SK-N-SH treated with all-trans-retinoic acid at 6 μM for 48 hours (cell line): Measurements from ENCODE around the gene ZNF444.

Experiments used
- ATAC-seq: fragments of 200-7000 bp; cut with Tn5 transposase; 3 replicates; pipeline ENCODE4 v1.9.1; 2020; ENCODE audit warnings: mild to moderate bottlenecking, moderate library complexity
- ARNTL ChIP-seq: fragments of 450-650 bp; formaldehyde crosslinking; IDR thresholded peaks from 2 replicates; pipeline ENCODE4 v1.5.0; 2020; ENCODE audit warnings: low read depth, mild to moderate bottlenecking, moderate library complexity, borderline replicate concordance
- BACH2 ChIP-seq: fragments of 250-450 bp; sonication (Bioruptor Pico); IDR thresholded peaks from 2 replicates; pipeline ENCODE4 v1.9.0; 2021; ENCODE audit warnings: mild to moderate bottlenecking, borderline replicate concordance
- CREB5 ChIP-seq: fragments of 250-450 bp; sonication (Bioruptor Pico); IDR thresholded peaks from 2 replicates; pipeline ENCODE4 v1.5.1; 2020; ENCODE audit warnings: low read depth, mild to moderate bottlenecking, moderate library complexity
- CSDC2 ChIP-seq: fragments of 250-450 bp; sonication (Bioruptor Pico); IDR thresholded peaks from 2 replicates; pipeline ENCODE4 v1.5.0; 2020; ENCODE audit warnings: mild to moderate bottlenecking, moderate library complexity
- CSRNP3 ChIP-seq: fragments of 250-450 bp; sonication (Bioruptor Pico); IDR thresholded peaks from 2 replicates; pipeline ENCODE4 v1.5.1; 2021; ENCODE audit warnings: mild to moderate bottlenecking, moderate library complexity
- PATZ1 ChIP-seq: fragments of 250-450 bp; sonication (Bioruptor Pico); IDR thresholded peaks from 2 replicates; pipeline ENCODE4 v1.8.0; 2020; ENCODE audit warnings: mild to moderate bottlenecking, moderate library complexity, borderline replicate concordance
- PPARA ChIP-seq: fragments of 250-450 bp; sonication (Bioruptor Pico); IDR thresholded peaks from 2 replicates; pipeline ENCODE4 v1.5.0; 2020; ENCODE audit warnings: mild to moderate bottlenecking, borderline replicate concordance
- RARB ChIP-seq: fragments of 250-450 bp; sonication (Bioruptor Pico); IDR thresholded peaks from 2 replicates; pipeline ENCODE4 v1.8.0; 2021; ENCODE audit warnings: mild to moderate bottlenecking, moderate library complexity
- SNAI2 ChIP-seq: fragments of 250-450 bp; sonication (Bioruptor Pico); IDR thresholded peaks from 2 replicates; pipeline ENCODE4 v1.5.0; 2020; ENCODE audit warnings: mild to moderate bottlenecking, moderate library complexity
- TCF4 ChIP-seq: fragments of 250-450 bp; sonication (Bioruptor Pico); IDR thresholded peaks from 2 replicates; pipeline ENCODE4 v1.8.0; 2021; ENCODE audit warnings: mild to moderate bottlenecking, moderate library complexity, borderline replicate concordance
- ZC3H10 ChIP-seq: fragments of 250-450 bp; sonication (Bioruptor Pico); IDR thresholded peaks from 2 replicates; pipeline ENCODE4 v1.5.1; 2021; ENCODE audit warnings: mild to moderate bottlenecking, moderate library complexity
- ZFP30 ChIP-seq: fragments of 450-650 bp; formaldehyde crosslinking; IDR thresholded peaks from 2 replicates; pipeline ENCODE4 v1.5.0; 2022; ENCODE audit warnings: mild to moderate bottlenecking, moderate library complexity
- ZNF565 ChIP-seq: fragments of 450-650 bp; formaldehyde crosslinking; conservative IDR thresholded peaks from 2 replicates; pipeline ENCODE4 v1.5.0; 2020; ENCODE audit warnings: low read depth, mild to moderate bottlenecking, moderate library complexity
- ZNF70 ChIP-seq: fragments of 450-650 bp; formaldehyde crosslinking; IDR thresholded peaks from 2 replicates; pipeline ENCODE4 v1.5.0; 2020; ENCODE audit warnings: mild to moderate bottlenecking, moderate library complexity
- ZNF8 ChIP-seq: fragments of 450-650 bp; formaldehyde crosslinking; IDR thresholded peaks from 2 replicates; pipeline ENCODE4 v1.5.0; 2020; ENCODE audit warnings: mild to moderate bottlenecking, moderate library complexity
- TF ChIP-seq, protein P1 (sequence below): fragments of 250-450 bp; sonication (Bioruptor Pico); IDR thresholded peaks from 2 replicates; pipeline ENCODE4 v1.5.0; 2020; ENCODE audit warnings: mild to moderate bottlenecking, moderate library complexity

The ZNF444 gene

GRCh38 chr19:56108447-56109195 lies 32.5 kb upstream of the ZNF444 start (continued):
- TF ChIP-seq, protein P1, sequence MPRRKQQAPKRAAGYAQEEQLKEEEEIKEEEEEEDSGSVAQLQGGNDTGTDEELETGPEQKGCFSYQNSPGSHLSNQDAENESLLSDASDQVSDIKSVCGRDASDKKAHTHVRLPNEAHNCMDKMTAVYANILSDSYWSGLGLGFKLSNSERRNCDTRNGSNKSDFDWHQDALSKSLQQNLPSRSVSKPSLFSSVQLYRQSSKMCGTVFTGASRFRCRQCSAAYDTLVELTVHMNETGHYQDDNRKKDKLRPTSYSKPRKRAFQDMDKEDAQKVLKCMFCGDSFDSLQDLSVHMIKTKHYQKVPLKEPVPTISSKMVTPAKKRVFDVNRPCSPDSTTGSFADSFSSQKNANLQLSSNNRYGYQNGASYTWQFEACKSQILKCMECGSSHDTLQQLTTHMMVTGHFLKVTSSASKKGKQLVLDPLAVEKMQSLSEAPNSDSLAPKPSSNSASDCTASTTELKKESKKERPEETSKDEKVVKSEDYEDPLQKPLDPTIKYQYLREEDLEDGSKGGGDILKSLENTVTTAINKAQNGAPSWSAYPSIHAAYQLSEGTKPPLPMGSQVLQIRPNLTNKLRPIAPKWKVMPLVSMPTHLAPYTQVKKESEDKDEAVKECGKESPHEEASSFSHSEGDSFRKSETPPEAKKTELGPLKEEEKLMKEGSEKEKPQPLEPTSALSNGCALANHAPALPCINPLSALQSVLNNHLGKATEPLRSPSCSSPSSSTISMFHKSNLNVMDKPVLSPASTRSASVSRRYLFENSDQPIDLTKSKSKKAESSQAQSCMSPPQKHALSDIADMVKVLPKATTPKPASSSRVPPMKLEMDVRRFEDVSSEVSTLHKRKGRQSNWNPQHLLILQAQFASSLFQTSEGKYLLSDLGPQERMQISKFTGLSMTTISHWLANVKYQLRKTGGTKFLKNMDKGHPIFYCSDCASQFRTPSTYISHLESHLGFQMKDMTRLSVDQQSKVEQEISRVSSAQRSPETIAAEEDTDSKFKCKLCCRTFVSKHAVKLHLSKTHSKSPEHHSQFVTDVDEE (CRISPR knock-in tag), result no peak
- TF ChIP-seq TCF4 (CRISPR knock-in tag) (no peak), ZNF565 (CRISPR knock-in tag) (no peak), SNAI2 (no peak), BACH2 (CRISPR knock-in tag) (no peak), CSRNP3 (CRISPR knock-in tag) (no peak), ARNTL (no peak), ZC3H10 (no peak)

DNA sequence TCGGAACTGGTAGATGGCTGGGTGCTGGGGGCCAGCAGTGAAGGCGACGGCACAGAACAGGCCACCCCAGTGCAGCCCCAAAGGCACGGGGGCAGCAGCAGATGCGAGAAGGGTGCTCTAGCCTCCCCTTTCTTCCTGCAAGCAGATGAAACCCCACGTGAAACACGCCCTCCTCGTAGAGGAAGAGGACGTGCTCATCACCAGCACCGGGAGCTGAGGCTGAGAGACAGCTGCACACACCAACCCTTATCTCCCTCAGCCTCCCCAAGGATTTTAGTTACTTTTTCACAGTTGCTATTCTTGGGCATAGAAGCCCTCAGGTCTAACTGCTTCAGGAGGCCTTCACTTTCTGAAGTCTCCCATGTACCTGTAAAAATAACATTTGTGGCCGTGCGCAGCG lies 31.9 kb upstream of the ZNF444 start:
- TF ChIP-seq RARB (CRISPR knock-in tag) (no peak), ZNF8 (CRISPR knock-in tag) (no peak), BACH2 (CRISPR knock-in tag) (no peak), CREB5 (no peak), ZFP30 (CRISPR knock-in tag) (no peak), PPARA (no peak), ZNF70 (CRISPR knock-in tag) (no peak), SNAI2 (no peak), PATZ1 (CRISPR knock-in tag) (no peak)
- TF ChIP-seq, protein P1 (CRISPR knock-in tag), result no peak
- no peak for ATAC-seq

DNA sequence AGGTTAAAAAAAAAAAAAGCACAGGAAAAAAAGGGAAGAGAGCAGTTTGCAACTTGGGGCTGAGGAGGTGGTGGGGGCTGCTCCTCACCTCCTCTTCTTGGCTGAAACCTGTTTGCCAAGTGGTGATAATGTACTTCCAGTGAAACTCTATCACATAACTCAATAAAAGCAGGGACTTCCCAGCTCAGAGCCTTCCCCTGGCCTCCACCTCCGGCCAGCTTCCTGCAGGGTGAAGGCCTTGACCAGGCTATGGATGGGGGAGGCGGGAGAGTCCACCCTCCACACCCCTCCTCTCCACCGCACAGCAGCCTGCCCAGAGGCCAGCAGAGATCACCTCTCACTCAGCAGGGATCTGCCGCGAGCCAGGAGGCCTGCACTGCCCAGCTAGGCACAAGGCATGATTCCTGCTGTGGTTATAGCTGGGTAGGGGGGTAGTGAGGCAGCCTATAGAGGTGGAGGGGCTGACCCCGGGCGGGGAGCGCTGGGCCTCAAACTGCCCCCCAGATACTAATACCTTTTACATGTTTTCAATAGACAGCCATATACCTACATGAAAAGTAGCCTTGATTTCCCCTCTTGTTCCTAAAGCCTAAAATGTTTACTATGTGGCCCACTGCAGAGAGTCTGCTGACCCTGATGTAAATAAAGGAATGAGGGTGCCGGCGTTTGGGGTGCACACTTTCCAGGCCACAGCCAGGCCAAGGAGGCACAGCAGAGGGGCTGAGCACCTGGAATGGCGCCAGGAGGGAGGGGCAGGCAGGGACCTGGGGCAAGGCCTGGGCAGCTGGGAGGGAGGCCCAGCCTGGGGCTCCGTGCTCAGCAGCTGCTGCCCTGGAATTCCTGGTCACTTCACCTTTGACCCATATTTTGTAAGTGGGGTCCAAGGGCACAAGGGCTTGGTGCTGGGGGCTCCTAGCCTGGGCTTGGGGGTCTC lies 30.3 kb upstream of the ZNF444 start:
- peak; percentile 83 for ATAC-seq
- TF ChIP-seq CSDC2 (CRISPR knock-in tag), result no peak
- TF ChIP-seq, all 23 proteins: peak for 0
